Heart right ventricle (tissue), 16 donors: ENCODE measurements around the gene PDZRN4. TPM values are rescaled to one million over a fixed set of nuclear protein-coding genes. Genes with fewer than 3 reads are reported as not detected.

ENCODE experiments used
- ATAC-seq, 8 donors: fragments of 200-7000 bp; cut with Tn5 transposase; one replicate each; pipeline ENCODE4 v1.9.1; 2020; ENCODE audit warnings: mild to moderate bottlenecking in 8 of 8, moderate library complexity in 8 of 8, moderate number of reproducible peaks in 1 of 8
- DNase-seq, 2 donors: peaks; one replicate each; pipeline ENCODE4 v3.0.0-alpha.2; 2020
- H3K27ac ChIP-seq, 10 donors: fragments of 200-600 bp; sonication (generic) in 2 of 10; one replicate each; pipeline versions ENCODE4 v1.5.0 to v1.8.0; 2020 to 2022; ENCODE audit warnings: mild to moderate bottlenecking in 3 of 10
- H3K27me3 ChIP-seq, 7 donors: fragments of 200-600 bp; one replicate each; pipeline ENCODE4 v1.8.0; 2021 to 2022; ENCODE audit warnings: mild to moderate bottlenecking in 2 of 7
- H3K36me3 ChIP-seq, 9 donors: fragments of 200-600 bp; sonication (generic) in 1 of 9; one replicate each; pipeline versions ENCODE4 v1.5.0 to v1.8.0; 2020 to 2022; ENCODE audit warnings: mild to moderate bottlenecking in 2 of 9
- H3K4me1 ChIP-seq, 9 donors: fragments of 200-600 bp; sonication (generic) in 1 of 9; one replicate each; pipeline versions ENCODE4 v1.5.0 to v1.8.0; 2020 to 2022; ENCODE audit warnings: mild to moderate bottlenecking in 4 of 9
- H3K4me3 ChIP-seq, 10 donors: fragments of 200-600 bp; sonication (generic) in 2 of 10; one replicate each; pipeline versions ENCODE4 v1.5.0 to v1.8.0; 2020 to 2022; ENCODE audit warnings: mild to moderate bottlenecking in 7 of 10, moderate library complexity in 2 of 10
- H3K9me3 ChIP-seq, 11 donors: fragments of 200-600 bp in 10 of 11; sonication (generic) in 2 of 11; one replicate each; pipeline versions ENCODE4 v1.5.0 to v1.8.0; 2013 to 2022; ENCODE audit warnings: mild to moderate bottlenecking in 2 of 11, control low read depth in 1 of 11, moderate library complexity in 1 of 11
- CTCF ChIP-seq, 9 donors: fragments of 200-600 bp; sonication (generic) in 2 of 9; IDR thresholded peaks; one replicate each; pipeline versions ENCODE4 v1.5.0 to v1.8.0; 2021 to 2022; ENCODE audit warnings: antibody characterized with exemption in 9 of 9, mild to moderate bottlenecking in 5 of 9, moderate library complexity in 1 of 9
- WGBS, 2 donors: extraction: QIAGEN DNeasy Blood & Tissue Kit; methylation state at CpG; one replicate each; pipeline ENCODE4 v1.1.7; 2013; ENCODE audit warnings: inconsistent platforms in 1 of 2; 5-methylcytosine and 5-hydroxymethylcytosine counted together
- intact Hi-C, 10 donors: fragments of 100-400 bp; cut with DNase I; formaldehyde crosslinking; loops; one replicate each; pipeline versions ENCODE4 v1.11.1 to v1.14.2; 2022
- polyA plus RNA-seq, 2 donors: library from polyadenylated mRNA; stranded (reverse); fragments of 200-250 nt; gene quantifications; one replicate each; pipeline ENCODE4 v1.2.3, GENCODE V29; 2013
- total RNA-seq, 10 donors: library from RNA; stranded (reverse); fragmentation: NEBNext Ultra II Directional in 3 of 10; extraction: Animal tissue kit (Norgen Biotek cat#: 25700) in 3 of 10; gene quantifications; one replicate each; pipeline versions ENCODE4 v1.2.1 to v1.2.4, GENCODE V29; 2021 to 2023
- donor health status: Arrhythmogenic right ventricular cardiomyopathy.
- donor health status: ischemic (EF 13 %, LVEDD 7.1; RV severe dilation, severe dysfunction).
- donor health status: healthy with polysubstance abuse.
- donor health status: DM: no; HTN: yes; CAD: no.
- donor health status: DM: no; HTN: no; CAD: no.
- donor health status: ischemic (EF 25% LVEDD 6.9; RV normal size, moderate dysfunction).
- donor health status: ischemic (EF 25% LVEDD 5.7; RV mildly dilated, moderate dysfunction).
- donor health status: healthy.
- donor health status: DM: yes; HTN: yes; CAD: no.
- donor health status: Ischemic cardiomyopathy.
- donor health status: ischemic (EF 35%, LVEDD 5.7; RV mildly dilated, moderate dysfunction).
- donor health status: nonischemic (EF 11% LVEDD 7.7; RV severe dilation, severe dysfunction).
- donor health status: DM: yes; HTN: yes; CAD: no.
- donor health status: PGD.
- donor health status: ischemic (EF 29% LVEDD 5.4; RV normal size, mild dysfunction).
- donor health status: nonischemic (EF 23%, LVEDD 6.1; RV moderate dilation, normal function).

The PDZRN4 gene
- total and polyA plus RNA-seq, 12 donors, result 0.04 to 0.28 (median 0.15) TPM; not detected in 5

GRCh38 chr12:41336041-41336549 is 148.0 kb downstream of the PDZRN4 start:
- ATAC-seq, result no peak
- no peak overlapping the region for H3K27ac ChIP-seq
- no peak for DNase-seq
- no peak for TF ChIP-seq CTCF (IDR thresholded peaks at IDR 0.05)
- H3K36me3 ChIP-seq, result no peaks in the 10 kb centered on the region
- WGBS, 2 donors, result 62 to 68% methylated on average over 3 of the region's 3 CpGs
- H3K4me1 ChIP-seq, result peaks cover 0 to 4% (median 0%) of the 10 kb centered on the region in 9 donors
- no peaks in the 10 kb centered on the region for H3K27me3 ChIP-seq
- intact Hi-C loops, result no loop called here
- H3K4me3 ChIP-seq, result no peak overlapping the region
- H3K9me3 ChIP-seq, result peaks cover 0 to 2% (median 0%) of the 10 kb centered on the region in 11 donors

- Histone ChIP-seq H3K36me3 (no peaks in the 10 kb centered on the region), H3K27me3 (no peaks in the 10 kb centered on the region), H3K4me3 (no peak overlapping the region), H3K9me3 (peaks cover 0 to 15% (median 0%) of the 10 kb centered on the region in 11 donors), H3K27ac (no peak overlapping the region), H3K4me1 (peaks cover 0 to 4% (median 0%) of the 10 kb centered on the region in 9 donors)
- intact Hi-C loops, result no loop called here
- DNase-seq, result no peak
- TF ChIP-seq CTCF (IDR thresholded peaks at IDR 0.05), result no peak
- ATAC-seq, result no peak
Measured at GRCh38 chr12:41339784-41340183, 151.7 kb downstream of the PDZRN4 start.

GRCh38 chr12:41344776-41345470 is 156.8 kb downstream of the PDZRN4 start:
- no peak overlapping the region for H3K4me3 ChIP-seq
- no peak for DNase-seq
- no peak for TF ChIP-seq CTCF (IDR thresholded peaks at IDR 0.05)
- peaks cover 0 to 15% (median 0%) of the 10 kb centered on the region in 11 donors for H3K9me3 ChIP-seq
- ATAC-seq, result no peak
- H3K36me3 ChIP-seq, result no peaks in the 10 kb centered on the region
- intact Hi-C loops, result no loop called here
- 70 to 71% methylated on average over 8 of the region's 8 CpGs for WGBS, 2 donors
- no peaks in the 10 kb centered on the region for H3K27me3 ChIP-seq
- H3K4me1 ChIP-seq, result peaks cover 0 to 3% (median 0%) of the 10 kb centered on the region in 9 donors
- no peak overlapping the region for H3K27ac ChIP-seq

- no peaks in the 10 kb centered on the region for H3K27me3 ChIP-seq
- WGBS, 2 donors, result 73 to 82% methylated on average over 1 of the region's 1 CpG
- no peaks in the 10 kb centered on the region for H3K36me3 ChIP-seq
- no peak for ATAC-seq
- no peak overlapping the region for H3K4me3 ChIP-seq
- intact Hi-C loops, result no loop called here
- H3K4me1 ChIP-seq, result no peaks in the 10 kb centered on the region
- H3K27ac ChIP-seq, result no peak overlapping the region
- H3K9me3 ChIP-seq, result peaks cover 0 to 17% (median 0%) of the 10 kb centered on the region in 11 donors
- TF ChIP-seq CTCF (IDR thresholded peaks at IDR 0.05), result no peak
- DNase-seq, result no peak
Measured at GRCh38 chr12:41348198-41348597, 160.1 kb downstream of the PDZRN4 start.
